ENCODE measurements around the gene IQCK.

- TF ChIP-seq, protein P1, sequence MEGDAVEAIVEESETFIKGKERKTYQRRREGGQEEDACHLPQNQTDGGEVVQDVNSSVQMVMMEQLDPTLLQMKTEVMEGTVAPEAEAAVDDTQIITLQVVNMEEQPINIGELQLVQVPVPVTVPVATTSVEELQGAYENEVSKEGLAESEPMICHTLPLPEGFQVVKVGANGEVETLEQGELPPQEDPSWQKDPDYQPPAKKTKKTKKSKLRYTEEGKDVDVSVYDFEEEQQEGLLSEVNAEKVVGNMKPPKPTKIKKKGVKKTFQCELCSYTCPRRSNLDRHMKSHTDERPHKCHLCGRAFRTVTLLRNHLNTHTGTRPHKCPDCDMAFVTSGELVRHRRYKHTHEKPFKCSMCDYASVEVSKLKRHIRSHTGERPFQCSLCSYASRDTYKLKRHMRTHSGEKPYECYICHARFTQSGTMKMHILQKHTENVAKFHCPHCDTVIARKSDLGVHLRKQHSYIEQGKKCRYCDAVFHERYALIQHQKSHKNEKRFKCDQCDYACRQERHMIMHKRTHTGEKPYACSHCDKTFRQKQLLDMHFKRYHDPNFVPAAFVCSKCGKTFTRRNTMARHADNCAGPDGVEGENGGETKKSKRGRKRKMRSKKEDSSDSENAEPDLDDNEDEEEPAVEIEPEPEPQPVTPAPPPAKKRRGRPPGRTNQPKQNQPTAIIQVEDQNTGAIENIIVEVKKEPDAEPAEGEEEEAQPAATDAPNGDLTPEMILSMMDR (IDR thresholded peaks at IDR 0.05), result no peak
- TF ChIP-seq POLR2A (IDR thresholded peaks at IDR 0.05), result no peak
Measured at GRCh38 chr16:19830902-19831560, 113.0 kb downstream of the IQCK start.

Measured in testis (tissue), 2 donors.